Ovary (tissue), 9 donors: ENCODE results near the gene PCSK5. TPM values are rescaled to one million over a fixed set of nuclear protein-coding genes. Genes with fewer than 3 reads are reported as not detected.

ENCODE experiments used
- DNase-seq, 5 donors: peaks; one replicate each; pipeline ENCODE4 v3.0.0-alpha.2; 2019 to 2020
- H3K27ac ChIP-seq, 2 donors: fragments of 200-600 bp; one replicate each; pipeline versions ENCODE4 v1.5.1 to v1.8.0; 2019 to 2022
- H3K27me3 ChIP-seq: fragments of 200-600 bp; one replicate; pipeline ENCODE4 v1.8.0; 2022
- H3K36me3 ChIP-seq: fragments of 200-600 bp; sonication (generic); one replicate; pipeline ENCODE4 v1.5.1; 2019
- H3K4me1 ChIP-seq: one replicate; pipeline ENCODE4 v1.8.1; 2013; ENCODE audit warnings: mild to moderate bottlenecking, moderate library complexity; ENCODE audit not compliant: insufficient read depth
- H3K4me3 ChIP-seq: fragments of 200-600 bp; sonication (generic); one replicate; pipeline ENCODE4 v1.5.1; 2017
- H3K9me3 ChIP-seq, 2 donors: fragments of 200-600 bp in 1 of 2; sonication (generic) in 1 of 2; one replicate each; pipeline versions ENCODE4 v1.5.1 to v1.8.1; 2013 to 2019; ENCODE audit warnings: mild to moderate bottlenecking in 1 of 2, moderate library complexity in 1 of 2
- EP300 ChIP-seq: sonication (generic); formaldehyde crosslinking; IDR thresholded peaks from one replicate; pipeline ENCODE4 v1.6.1; 2017; ENCODE audit warnings: antibody characterized with exemption
- POLR2A ChIP-seq: fragments of 450-650 bp; IDR thresholded peaks from one replicate; pipeline ENCODE4 v1.6.1; 2017; ENCODE audit warnings: antibody characterized with exemption, mild to moderate bottlenecking, moderate library complexity
- WGBS, 3 donors: extraction: QIAGEN DNeasy Blood & Tissue Kit in 1 of 3; methylation state at CpG; one replicate each; pipeline versions ENCODE4 v1.1.5 to v1.1.7; 2013 to 2017; 5-methylcytosine and 5-hydroxymethylcytosine counted together
- intact Hi-C, 4 donors: fragments of 100-400 bp; cut with DNase I; formaldehyde crosslinking; loops; one replicate each; pipeline versions ENCODE4 v1.11.0 to v1.15.1; 2022 to 2023
- polyA plus RNA-seq, 2 donors: library from polyadenylated mRNA; stranded (reverse); fragments of 200-250 nt in 1 of 2; fragments of 350-450 nt in 1 of 2; fragmentation: Illumina TruSeq in 1 of 2; extraction: RNeasy Lipid Tissue Mini Kit (QIAGEN cat#74804) in 1 of 2; gene quantifications; one replicate each; pipeline ENCODE4 v1.2.3, GENCODE V29; 2013 to 2014
- total RNA-seq, 7 donors: library from RNA; depleted of rRNA in 2 of 7; stranded (reverse); fragments of >200 nt in 2 of 7; fragmentation: NEBNext Ultra II Directional in 3 of 7; extraction: Animal tissue kit (Norgen Biotek cat#: 25700) in 3 of 7; gene quantifications; one replicate each; pipeline versions ENCODE4 v1.1.0 to v1.2.4, GENCODE V29; 2016 to 2023
- TF ChIP-seq, protein P1 (sequence below), 3 donors: fragments of 450-650 bp in 2 of 3; fragments of 200-600 bp in 1 of 3; IDR thresholded peaks; one replicate each; pipeline versions ENCODE4 v1.5.1 to v1.8.0; 2016 to 2022; ENCODE audit warnings: antibody characterized with exemption in 3 of 3, mild to moderate bottlenecking in 1 of 3
- donor health status: DM: no; HTN: no; CAD: no; lungs with moderate emphysema.
- donor health status: DM: no; HTN: no; CAD: no.
- donor health status: Bipolar disorder and iron deficiency.
- donor health status: DM: yes; HTN: yes; CAD: no.
- donor health status: DM: no; HTN: no; CAD: no.
- donor health status: DM: yes; HTN: yes; CAD: no.

PCSK5 gene
- total and polyA plus RNA-seq, 9 donors = 12.7 to 41.8 (median 28.3) TPM

- no peaks in the 10 kb centered on the region for H3K4me1 ChIP-seq
- intact Hi-C loops = no loop called here
- H3K27ac ChIP-seq = no peak overlapping the region
- H3K4me3 ChIP-seq = no peak overlapping the region
- H3K9me3 ChIP-seq = no peaks in the 10 kb centered on the region
- no peaks in the 10 kb centered on the region for H3K27me3 ChIP-seq
- TF ChIP-seq EP300 = no peak
- no peak for TF ChIP-seq POLR2A
- TF ChIP-seq, protein P1, sequence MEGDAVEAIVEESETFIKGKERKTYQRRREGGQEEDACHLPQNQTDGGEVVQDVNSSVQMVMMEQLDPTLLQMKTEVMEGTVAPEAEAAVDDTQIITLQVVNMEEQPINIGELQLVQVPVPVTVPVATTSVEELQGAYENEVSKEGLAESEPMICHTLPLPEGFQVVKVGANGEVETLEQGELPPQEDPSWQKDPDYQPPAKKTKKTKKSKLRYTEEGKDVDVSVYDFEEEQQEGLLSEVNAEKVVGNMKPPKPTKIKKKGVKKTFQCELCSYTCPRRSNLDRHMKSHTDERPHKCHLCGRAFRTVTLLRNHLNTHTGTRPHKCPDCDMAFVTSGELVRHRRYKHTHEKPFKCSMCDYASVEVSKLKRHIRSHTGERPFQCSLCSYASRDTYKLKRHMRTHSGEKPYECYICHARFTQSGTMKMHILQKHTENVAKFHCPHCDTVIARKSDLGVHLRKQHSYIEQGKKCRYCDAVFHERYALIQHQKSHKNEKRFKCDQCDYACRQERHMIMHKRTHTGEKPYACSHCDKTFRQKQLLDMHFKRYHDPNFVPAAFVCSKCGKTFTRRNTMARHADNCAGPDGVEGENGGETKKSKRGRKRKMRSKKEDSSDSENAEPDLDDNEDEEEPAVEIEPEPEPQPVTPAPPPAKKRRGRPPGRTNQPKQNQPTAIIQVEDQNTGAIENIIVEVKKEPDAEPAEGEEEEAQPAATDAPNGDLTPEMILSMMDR (IDR thresholded peaks at IDR 0.05) = no peak
- DNase-seq = no peak
- no peaks in the 10 kb centered on the region for H3K36me3 ChIP-seq
- WGBS, 3 donors = 75 to 77% (median 77%) methylated on average over 6 of the region's 6 CpGs
These were observed 100.3 kb downstream of the PCSK5 start for GRCh38 chr9:75990576-75991304.

DNA sequence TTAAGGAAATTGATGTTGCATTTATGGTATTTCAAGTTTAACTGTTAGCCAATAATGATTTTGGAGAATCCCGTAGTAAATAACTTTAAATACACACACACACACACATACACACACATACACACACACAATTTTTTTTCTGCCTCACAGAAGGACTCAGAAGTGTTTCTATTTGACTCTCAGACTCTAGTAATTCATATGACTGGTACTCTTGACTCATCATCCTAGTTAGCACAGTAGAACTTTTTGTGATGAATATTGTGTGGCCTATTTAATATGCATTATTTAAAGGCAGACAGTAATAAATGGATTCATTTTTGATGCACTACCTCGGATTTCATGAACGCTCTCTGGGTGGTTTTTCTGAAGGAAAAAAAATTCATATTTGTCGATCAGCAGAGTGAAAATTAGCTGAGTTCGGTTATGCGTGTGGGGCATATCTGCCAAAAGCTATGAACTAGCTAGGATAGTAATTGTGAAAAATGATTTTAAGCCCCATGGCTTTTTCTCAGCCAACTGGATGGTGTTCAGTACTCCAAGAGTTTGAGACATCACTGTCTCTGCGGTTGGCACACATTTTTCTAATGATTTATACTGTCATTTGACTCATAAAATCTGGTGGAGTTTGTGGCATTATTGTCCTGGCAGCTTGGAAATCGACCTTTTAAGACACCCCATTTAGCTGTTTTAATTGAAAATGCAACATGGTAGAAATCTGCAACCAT is 102.2 kb downstream of the PCSK5 start:
- WGBS, 3 donors = 92 to 95% (median 93%) methylated on average over 8 of the region's 8 CpGs
- intact Hi-C loops = no loop called here
- TF ChIP-seq POLR2A (no peak), EP300 (no peak)
- TF ChIP-seq, protein P1 (IDR thresholded peaks at IDR 0.05) = no peak
- no peaks in the 10 kb centered on the region for H3K27me3 ChIP-seq
- DNase-seq = no peak
- no peak overlapping the region for H3K4me3 ChIP-seq
- H3K4me1 ChIP-seq = no peaks in the 10 kb centered on the region
- H3K36me3 ChIP-seq = no peaks in the 10 kb centered on the region
- no peak overlapping the region for H3K27ac ChIP-seq
- no peaks in the 10 kb centered on the region for H3K9me3 ChIP-seq

- Histone ChIP-seq H3K27me3 (no peaks in the 10 kb centered on the region), H3K27ac (no peak overlapping the region), H3K4me3 (no peak overlapping the region), H3K4me1 (no peaks in the 10 kb centered on the region), H3K9me3 (no peaks in the 10 kb centered on the region), H3K36me3 (no peaks in the 10 kb centered on the region)
- intact Hi-C loops = no loop called here
- WGBS, 3 donors = 74 to 89% (median 78%) methylated on average over 3 of the region's 3 CpGs
- no peak for DNase-seq
- TF ChIP-seq EP300 (no peak), POLR2A (no peak)
- TF ChIP-seq, protein P1 (IDR thresholded peaks at IDR 0.05) = no peak
These were observed 103.0 kb downstream of the PCSK5 start for GRCh38 chr9:75993434-75993833.

- TF ChIP-seq EP300 = no peak
- TF ChIP-seq, protein P1 (IDR thresholded peaks at IDR 0.05) = no peak
- no peak for TF ChIP-seq POLR2A
- no peak for DNase-seq
- Histone ChIP-seq H3K4me1 (no peaks in the 10 kb centered on the region), H3K9me3 (no peaks in the 10 kb centered on the region), H3K27ac (no peak overlapping the region), H3K4me3 (no peak overlapping the region), H3K36me3 (no peaks in the 10 kb centered on the region), H3K27me3 (no peaks in the 10 kb centered on the region)
- intact Hi-C loops = no loop called here
These were observed 104.6 kb downstream of the PCSK5 start for GRCh38 chr9:75995066-75995465.
